Kidney (tissue), 14 donors: Measurements from ENCODE around the gene BLOC1S4. TPM values are rescaled to one million over a fixed set of nuclear protein-coding genes. Genes with fewer than 3 reads are reported as not detected.
A peak's percentile ranks its signal among the peaks of the same experiment; 100 is the strongest.

Source experiments
- DNase-seq, 5 donors: peaks; one replicate each; pipeline ENCODE4 v3.0.0-alpha.2; 2013 to 2020
- FAIRE-seq: peaks from 2 replicates; lab custom pipeline; 2012; peaks lifted over from hg19 to GRCh38; lab: Jason Lieb, UNC
- H3K27ac ChIP-seq, 2 donors: one replicate each; pipeline ENCODE4 v1.7.0; 2013; ENCODE audit warnings: low read depth in 2 of 2, low read length in 2 of 2, inconsistent platforms in 1 of 2
- H3K27me3 ChIP-seq: one replicate; pipeline ENCODE4 v1.7.1; 2013; ENCODE audit warnings: low read length, inconsistent platforms; ENCODE audit not compliant: control insufficient read depth, insufficient read depth
- H3K36me3 ChIP-seq, 3 donors: one replicate each; pipeline versions ENCODE4 v1.7.0 to v1.7.1; 2013; ENCODE audit warnings: low read length in 3 of 3, control low read depth in 1 of 3, inconsistent platforms in 1 of 3; ENCODE audit not compliant: insufficient read depth in 3 of 3, control insufficient read depth in 2 of 3
- H3K4me1 ChIP-seq, 3 donors: one replicate each; pipeline versions ENCODE4 v1.7.0 to v1.7.1; 2013; ENCODE audit warnings: low read length in 3 of 3, inconsistent platforms in 1 of 3, low read depth in 1 of 3; ENCODE audit not compliant: control insufficient read depth in 2 of 3, insufficient read depth in 2 of 3
- H3K4me3 ChIP-seq, 3 donors: one replicate each; pipeline versions ENCODE4 v1.7.0 to v1.8.1; 2013; ENCODE audit warnings: low read length in 3 of 3, control low read depth in 1 of 3, inconsistent platforms in 1 of 3
- H3K9ac ChIP-seq, 3 donors: one replicate each; pipeline versions ENCODE4 v1.7.0 to v1.7.1; 2013; ENCODE audit warnings: low read length in 3 of 3, control low read depth in 1 of 3, inconsistent platforms in 1 of 3
- H3K9me3 ChIP-seq, 3 donors: one replicate each; pipeline versions ENCODE4 v1.7.0 to v1.7.1; 2013; ENCODE audit warnings: low read length in 3 of 3, control low read depth in 1 of 3, inconsistent platforms in 1 of 3; ENCODE audit not compliant: control insufficient read depth in 2 of 3, insufficient read depth in 1 of 3
- CTCF ChIP-seq: IDR thresholded peaks from 3 replicates; pipeline ENCODE4 v1.5.1; 2012; ENCODE audit warnings: mild to moderate bottlenecking, moderate library complexity, borderline replicate concordance; ENCODE audit not compliant: insufficient read depth; ENCODE audit errors: extremely low read depth
- intact Hi-C: fragments of 100-400 bp; cut with DNase I; formaldehyde crosslinking; loops from one replicate; pipeline ENCODE4 v1.11.1; 2022
- polyA plus RNA-seq: library from polyadenylated mRNA; stranded (reverse); fragments of 350-450 nt; fragmentation: Illumina TruSeq; extraction: RNeasy Lipid Tissue Mini Kit (QIAGEN cat#74804); gene quantifications from one replicate; pipeline ENCODE4 v1.2.3, GENCODE V29; 2014; ENCODE audit warnings: low read depth, low replicate concordance; ENCODE audit not compliant: insufficient read depth
- total RNA-seq: library from RNA; stranded (reverse); fragmentation: NEBNext Ultra II Directional; extraction: Animal tissue kit (Norgen Biotek cat#: 25700); gene quantifications from one replicate; pipeline ENCODE4 v1.2.1, GENCODE V29; 2021
- donor health status: control.
- donor health status: control.
- donor health status: control.
- donor health status: control.
- donor health status: control.
- donor health status: DM: yes; HTN: yes; CAD: no.
- donor health status: Normal renal cell carcinoma (clear cell type).

Gene BLOC1S4
- total and polyA plus RNA-seq, 2 donors from 2014 or later, result 12.3 to 14.2 TPM

DNA sequence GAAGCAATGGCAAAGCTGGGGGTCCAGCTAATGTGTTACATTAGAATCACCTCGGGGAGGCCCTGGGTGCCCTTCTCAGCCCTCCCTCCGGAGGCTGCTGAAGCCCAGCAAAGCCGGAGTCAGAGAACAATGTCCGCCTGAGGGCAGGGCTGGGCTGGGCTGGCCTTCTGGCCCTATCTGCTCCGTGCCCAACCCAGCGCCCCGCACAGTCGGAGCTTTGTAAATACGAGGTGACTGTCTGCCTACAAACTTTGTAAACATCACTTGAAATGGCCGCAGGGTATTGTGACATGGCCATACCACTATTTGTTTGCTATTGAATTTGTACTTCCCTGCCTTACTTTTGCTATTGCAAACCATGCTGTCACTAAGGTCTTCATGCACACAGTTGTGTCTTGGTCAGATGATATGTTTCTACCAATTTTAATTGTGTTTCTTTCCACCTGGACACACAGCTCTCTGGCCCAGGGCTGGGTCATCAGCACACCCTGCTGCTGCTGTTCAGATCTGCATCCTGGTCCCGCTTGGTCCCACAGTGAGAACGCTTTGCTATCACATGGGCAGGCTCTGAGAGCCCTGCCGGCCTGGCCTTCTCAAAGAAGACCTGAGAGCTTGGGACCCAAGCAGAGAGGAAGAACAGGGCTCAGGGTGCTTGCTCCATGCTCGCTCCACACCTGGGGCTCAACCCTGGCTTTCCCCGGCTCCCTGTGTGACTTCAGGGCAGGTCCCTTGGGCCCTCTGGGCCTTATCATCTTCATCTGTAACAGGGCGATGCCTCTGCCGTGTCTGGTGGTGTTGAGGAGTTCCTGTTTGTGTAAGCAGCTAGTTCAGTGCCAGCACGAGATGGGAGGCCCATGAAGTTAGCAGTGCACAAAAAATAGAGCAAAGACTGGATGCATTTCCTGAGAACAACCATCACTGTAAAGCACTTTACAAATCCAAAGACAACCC is 20.0 kb upstream of the BLOC1S4 start:
- no peak overlapping the region for H3K9ac ChIP-seq
- peak overlapping the region in 1 of 2 donors; percentile 37 for H3K27ac ChIP-seq
- intact Hi-C loops, result no loop called here
- TF ChIP-seq CTCF, result no peak
- FAIRE-seq, result no peak
- H3K27me3 ChIP-seq, result no peaks in the 10 kb centered on the region
- no peak for DNase-seq
- H3K36me3 ChIP-seq, result no peaks in the 10 kb centered on the region
- no peak overlapping the region for H3K4me3 ChIP-seq
- no peaks in the 10 kb centered on the region for H3K4me1 ChIP-seq
- H3K9me3 ChIP-seq, result no peaks in the 10 kb centered on the region

DNA sequence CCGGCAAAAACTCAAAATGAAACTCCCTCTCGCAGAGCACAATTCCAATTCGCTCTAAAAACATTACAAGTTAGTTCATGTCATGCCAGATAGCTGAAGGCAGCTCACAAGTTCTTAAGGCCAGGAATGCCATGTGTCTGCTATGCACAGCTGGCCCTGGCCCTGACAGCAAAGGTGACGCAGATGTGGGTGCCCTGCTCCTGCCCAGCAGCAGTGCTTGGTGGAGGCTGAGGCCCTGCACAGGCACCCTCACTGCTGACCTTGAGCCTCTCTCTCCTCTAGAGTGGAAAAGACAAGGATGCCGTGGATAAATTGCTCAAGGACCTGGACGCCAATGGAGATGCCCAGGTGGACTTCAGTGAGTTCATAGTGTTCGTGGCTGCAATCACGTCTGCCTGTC is 19.4 kb upstream of the BLOC1S4 start:
- Histone ChIP-seq H3K9ac (no peak overlapping the region), H3K36me3 (no peaks in the 10 kb centered on the region), H3K27me3 (no peaks in the 10 kb centered on the region), H3K27ac (no peak overlapping the region), H3K9me3 (no peaks in the 10 kb centered on the region), H3K4me3 (no peak overlapping the region), H3K4me1 (no peaks in the 10 kb centered on the region)
- no peak for TF ChIP-seq CTCF
- no peak for FAIRE-seq
- DNase-seq, result no peak
- intact Hi-C loops, result no loop called here

- no peak overlapping the region for H3K9ac ChIP-seq
- TF ChIP-seq CTCF, result no peak
- H3K4me3 ChIP-seq, result no peak overlapping the region
- H3K9me3 ChIP-seq, result no peaks in the 10 kb centered on the region
- H3K36me3 ChIP-seq, result no peaks in the 10 kb centered on the region
- H3K4me1 ChIP-seq, result no peaks in the 10 kb centered on the region
- no peak for FAIRE-seq
- H3K27me3 ChIP-seq, result no peaks in the 10 kb centered on the region
- no peak for DNase-seq
- H3K27ac ChIP-seq, result no peak overlapping the region
- intact Hi-C loops, result no loop called here
Measured at GRCh38 chr4:6697131-6697530, 18.8 kb upstream of the BLOC1S4 start.
